KMS-11 (cell line): Measurements from ENCODE around the gene ZP2.
"Not testable (repeated sequence)": the region's sequence is repeated elsewhere in the genome, so short reads cannot be mapped to it uniquely, and the experiment has no call there.

Experiments used
- H2AFZ ChIP-seq: fragments of 200-600 bp; sonication (generic); 2 replicates; pipeline ENCODE4 v1.6.1; 2016; ENCODE audit warnings: antibody characterized with exemption, mixed run types, low read depth
- H3K27ac ChIP-seq: fragments of 200-600 bp; sonication (generic); 2 replicates; pipeline ENCODE4 v1.6.1; 2016; ENCODE audit warnings: mild to moderate bottlenecking, mixed run types
- H3K27me3 ChIP-seq: fragments of 200-600 bp; sonication (generic); 2 replicates; pipeline ENCODE4 v1.6.1; 2017; ENCODE audit warnings: mild to moderate bottlenecking, low read depth, mixed run types, moderate library complexity; ENCODE audit not compliant: insufficient read depth
- H3K36me3 ChIP-seq: fragments of 200-600 bp; sonication (generic); 2 replicates; pipeline ENCODE4 v1.6.1; 2017; ENCODE audit warnings: mild to moderate bottlenecking, mixed run types; ENCODE audit not compliant: insufficient read depth
- H3K4me1 ChIP-seq: fragments of 200-600 bp; sonication (generic); 2 replicates; pipeline ENCODE4 v1.6.1; 2016; ENCODE audit warnings: mild to moderate bottlenecking, low read depth, mixed run types; ENCODE audit not compliant: poor library complexity, severe bottlenecking
- H3K4me2 ChIP-seq: fragments of 200-600 bp; sonication (generic); 2 replicates; pipeline ENCODE4 v1.7.0; 2016; ENCODE audit warnings: mild to moderate bottlenecking, mixed run types
- H3K4me3 ChIP-seq: fragments of 200-600 bp; sonication (generic); IDR thresholded peaks from 2 replicates; pipeline ENCODE4 v1.6.1; 2017; ENCODE audit warnings: low read depth, low read length, mixed read lengths; ENCODE audit not compliant: insufficient read depth
- H3K79me2 ChIP-seq: fragments of 200-600 bp; sonication (generic); 2 replicates; pipeline ENCODE4 v1.6.1; 2016; ENCODE audit warnings: low read depth, mixed run types; ENCODE audit not compliant: insufficient read depth
- H3K9ac ChIP-seq: fragments of 200-600 bp; sonication (generic); 2 replicates; pipeline ENCODE4 v1.6.1; 2016; ENCODE audit warnings: mild to moderate bottlenecking, mixed run types
- H4K20me1 ChIP-seq: fragments of 200-600 bp; sonication (generic); 2 replicates; pipeline ENCODE4 v1.6.1; 2016; ENCODE audit warnings: mild to moderate bottlenecking, mixed run types; ENCODE audit not compliant: insufficient read depth
- TF ChIP-seq, protein P1 (sequence below): fragments of 200-600 bp; sonication (generic); conservative IDR thresholded peaks from 2 replicates; pipeline ENCODE4 v1.6.1; 2017; ENCODE audit warnings: low read depth, mild to moderate bottlenecking, antibody characterized with exemption, low read length, moderate library complexity, mixed read lengths

ZP2 gene

DNA sequence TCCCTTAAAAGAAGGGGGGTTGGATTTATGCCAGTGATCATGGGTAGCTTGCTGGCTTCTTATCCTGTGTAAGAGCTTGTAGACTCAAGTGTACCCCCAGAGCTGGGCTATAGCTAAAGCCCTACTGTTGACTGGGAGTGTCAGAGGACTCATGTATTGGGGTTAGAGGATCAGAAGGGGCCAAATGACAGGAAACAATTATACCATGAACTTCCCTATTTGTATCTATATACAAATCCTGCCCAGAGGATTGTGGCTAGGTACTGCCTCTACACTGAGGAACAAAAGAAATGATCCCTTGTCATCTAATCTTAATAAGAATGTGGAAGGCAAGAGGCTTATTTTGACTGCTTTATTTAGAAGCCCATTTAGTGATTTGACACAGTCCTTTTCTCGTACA, 14.3 kb downstream of the ZP2 start:
- H3K36me3 ChIP-seq = no peaks in the 10 kb centered on the region
- H2AFZ ChIP-seq = no peak overlapping the region
- H3K27me3 ChIP-seq = no peaks in the 10 kb centered on the region
- H4K20me1 ChIP-seq = no peaks in the 10 kb centered on the region
- H3K4me2 ChIP-seq = no peak overlapping the region
- TF ChIP-seq, protein P1, sequence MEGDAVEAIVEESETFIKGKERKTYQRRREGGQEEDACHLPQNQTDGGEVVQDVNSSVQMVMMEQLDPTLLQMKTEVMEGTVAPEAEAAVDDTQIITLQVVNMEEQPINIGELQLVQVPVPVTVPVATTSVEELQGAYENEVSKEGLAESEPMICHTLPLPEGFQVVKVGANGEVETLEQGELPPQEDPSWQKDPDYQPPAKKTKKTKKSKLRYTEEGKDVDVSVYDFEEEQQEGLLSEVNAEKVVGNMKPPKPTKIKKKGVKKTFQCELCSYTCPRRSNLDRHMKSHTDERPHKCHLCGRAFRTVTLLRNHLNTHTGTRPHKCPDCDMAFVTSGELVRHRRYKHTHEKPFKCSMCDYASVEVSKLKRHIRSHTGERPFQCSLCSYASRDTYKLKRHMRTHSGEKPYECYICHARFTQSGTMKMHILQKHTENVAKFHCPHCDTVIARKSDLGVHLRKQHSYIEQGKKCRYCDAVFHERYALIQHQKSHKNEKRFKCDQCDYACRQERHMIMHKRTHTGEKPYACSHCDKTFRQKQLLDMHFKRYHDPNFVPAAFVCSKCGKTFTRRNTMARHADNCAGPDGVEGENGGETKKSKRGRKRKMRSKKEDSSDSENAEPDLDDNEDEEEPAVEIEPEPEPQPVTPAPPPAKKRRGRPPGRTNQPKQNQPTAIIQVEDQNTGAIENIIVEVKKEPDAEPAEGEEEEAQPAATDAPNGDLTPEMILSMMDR = no peak
- no peaks in the 10 kb centered on the region for H3K4me1 ChIP-seq
- H3K4me3 ChIP-seq = no peak overlapping the region
- no peak overlapping the region for H3K27ac ChIP-seq
- H3K79me2 ChIP-seq = no peaks in the 10 kb centered on the region
- no peak overlapping the region for H3K9ac ChIP-seq

- not testable (repeated sequence) for H3K27me3 ChIP-seq, H4K20me1 ChIP-seq, H3K9ac ChIP-seq, H3K4me2 ChIP-seq, H3K36me3 ChIP-seq, H3K4me3 ChIP-seq, H2AFZ ChIP-seq, H3K79me2 ChIP-seq, H3K4me1 ChIP-seq, H3K27ac ChIP-seq
These were observed 16.0 kb downstream of the ZP2 start for GRCh38 chr16:21195330-21195729.

DNA sequence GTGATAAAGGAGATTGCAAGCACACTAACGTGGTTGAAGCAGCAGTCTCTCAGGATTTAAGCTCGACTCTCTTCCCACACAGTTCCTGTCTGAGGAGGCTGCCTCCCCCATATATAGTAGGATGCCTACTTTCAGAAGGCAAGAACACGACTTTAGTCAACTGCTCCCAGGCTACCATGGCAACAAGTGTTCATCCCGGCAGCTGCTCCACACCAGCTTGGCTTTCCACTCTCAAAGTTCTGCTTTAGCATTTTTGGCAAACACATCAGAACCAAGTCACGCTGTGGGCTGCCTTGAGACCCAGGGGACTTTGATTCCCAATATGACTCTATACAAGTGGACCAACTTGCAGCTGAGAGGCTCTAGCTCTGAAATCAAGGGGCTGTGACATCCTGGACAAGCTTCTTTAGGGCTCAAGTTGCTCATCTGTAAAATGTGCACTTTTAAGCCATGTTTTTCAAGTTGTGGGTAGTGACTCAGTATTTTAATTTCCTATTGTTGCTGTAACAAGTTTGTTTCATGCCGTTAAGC, 16.5 kb downstream of the ZP2 start:
- H3K79me2 ChIP-seq = no peaks in the 10 kb centered on the region
- H2AFZ ChIP-seq = no peak overlapping the region
- H3K27ac ChIP-seq = no peak overlapping the region
- H3K4me1 ChIP-seq = no peaks in the 10 kb centered on the region
- H3K27me3 ChIP-seq = no peaks in the 10 kb centered on the region
- H3K4me2 ChIP-seq = no peak overlapping the region
- no peaks in the 10 kb centered on the region for H4K20me1 ChIP-seq
- no peaks in the 10 kb centered on the region for H3K36me3 ChIP-seq
- TF ChIP-seq, protein P1 = no peak
- H3K4me3 ChIP-seq = no peak overlapping the region
- no peak overlapping the region for H3K9ac ChIP-seq

DNA sequence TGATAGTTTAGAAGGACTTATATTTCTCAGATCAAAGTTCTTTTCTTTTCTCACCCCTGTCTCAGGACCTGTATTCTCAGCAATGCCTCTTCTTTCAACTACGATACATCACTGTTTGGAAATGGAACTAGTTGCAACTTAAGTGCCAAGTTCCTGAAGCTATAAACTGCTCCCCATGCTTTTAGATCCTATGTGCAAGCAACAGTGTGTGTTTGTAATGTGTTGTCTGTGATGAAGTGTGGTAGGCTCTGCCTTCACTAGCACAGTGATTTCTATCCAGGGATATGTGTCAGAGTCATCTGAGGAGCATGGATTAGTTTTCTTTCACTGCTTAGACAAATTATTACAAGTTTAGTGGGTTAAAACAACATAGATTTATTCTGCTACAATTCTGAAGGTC, 18.4 kb downstream of the ZP2 start:
- no peak overlapping the region for H2AFZ ChIP-seq
- no peak overlapping the region for H3K9ac ChIP-seq
- TF ChIP-seq, protein P1 = no peak
- H4K20me1 ChIP-seq = no peaks in the 10 kb centered on the region
- no peaks in the 10 kb centered on the region for H3K36me3 ChIP-seq
- H3K27ac ChIP-seq = no peak overlapping the region
- no peaks in the 10 kb centered on the region for H3K4me1 ChIP-seq
- H3K79me2 ChIP-seq = no peaks in the 10 kb centered on the region
- H3K27me3 ChIP-seq = no peaks in the 10 kb centered on the region
- no peak overlapping the region for H3K4me3 ChIP-seq
- no peak overlapping the region for H3K4me2 ChIP-seq

GRCh38 chr16:21190599-21190998, 20.8 kb downstream of the ZP2 start:
- Histone ChIP-seq H4K20me1 (no peaks in the 10 kb centered on the region), H3K36me3 (no peaks in the 10 kb centered on the region), H3K4me3 (no peak overlapping the region), H2AFZ (no peak overlapping the region), H3K27me3 (no peaks in the 10 kb centered on the region), H3K79me2 (no peaks in the 10 kb centered on the region), H3K4me1 (no peaks in the 10 kb centered on the region), H3K9ac (no peak overlapping the region), H3K27ac (no peak overlapping the region), H3K4me2 (no peak overlapping the region)
- TF ChIP-seq, protein P1 = no peak
